ENCODE data around the gene ZBTB45. TPM values are rescaled to one million over a fixed set of nuclear protein-coding genes. Genes with fewer than 3 reads are reported as not detected.

Gene ZBTB45
- total and polyA plus RNA-seq, 9 of the 15 experiments (the other 6 are each of a cell fraction or from before 2014, with no cell fraction given), result 0.08 to 16.1 (median 1.8) TPM

- no peak for TF ChIP-seq HMG20A (CRISPR knock-in tag; conservative IDR thresholded peaks at IDR 0.05)
- peak; percentile 87 for TF ChIP-seq TAF9B (IDR thresholded peaks at IDR 0.05; ENCODE audit: partially characterized antibody)
- TF ChIP-seq ZBTB8A (IDR thresholded peaks at IDR 0.05; ENCODE audit: partially characterized antibody), result no peak
- TF ChIP-seq MECOM (CRISPR knock-in tag; IDR thresholded peaks at IDR 0.05), result no peak
- TF ChIP-seq MAFG (tag; conservative IDR thresholded peaks at IDR 0.05), result no peak
- TF ChIP-seq ZMIZ1 (IDR thresholded peaks at IDR 0.05; ENCODE audit: low read depth in 2 of 2, low read length in 2 of 2), result 0 out of 4 replicates have a peak, but pooled peaks have one; percentile 42 to 47
- peak; percentile 63 for TF ChIP-seq TRIM28 (IDR thresholded peaks at IDR 0.05)
- peak; percentile 62; the same call in 1 of the 2 replicates for TF ChIP-seq GATAD2A (IDR thresholded peaks at IDR 0.05)
- TF ChIP-seq FOXA3 (CRISPR knock-in tag; conservative IDR thresholded peaks at IDR 0.05 in 1 of 2, IDR thresholded peaks at IDR 0.05 in 1 of 2), result no peak
- TF ChIP-seq, protein P1, sequence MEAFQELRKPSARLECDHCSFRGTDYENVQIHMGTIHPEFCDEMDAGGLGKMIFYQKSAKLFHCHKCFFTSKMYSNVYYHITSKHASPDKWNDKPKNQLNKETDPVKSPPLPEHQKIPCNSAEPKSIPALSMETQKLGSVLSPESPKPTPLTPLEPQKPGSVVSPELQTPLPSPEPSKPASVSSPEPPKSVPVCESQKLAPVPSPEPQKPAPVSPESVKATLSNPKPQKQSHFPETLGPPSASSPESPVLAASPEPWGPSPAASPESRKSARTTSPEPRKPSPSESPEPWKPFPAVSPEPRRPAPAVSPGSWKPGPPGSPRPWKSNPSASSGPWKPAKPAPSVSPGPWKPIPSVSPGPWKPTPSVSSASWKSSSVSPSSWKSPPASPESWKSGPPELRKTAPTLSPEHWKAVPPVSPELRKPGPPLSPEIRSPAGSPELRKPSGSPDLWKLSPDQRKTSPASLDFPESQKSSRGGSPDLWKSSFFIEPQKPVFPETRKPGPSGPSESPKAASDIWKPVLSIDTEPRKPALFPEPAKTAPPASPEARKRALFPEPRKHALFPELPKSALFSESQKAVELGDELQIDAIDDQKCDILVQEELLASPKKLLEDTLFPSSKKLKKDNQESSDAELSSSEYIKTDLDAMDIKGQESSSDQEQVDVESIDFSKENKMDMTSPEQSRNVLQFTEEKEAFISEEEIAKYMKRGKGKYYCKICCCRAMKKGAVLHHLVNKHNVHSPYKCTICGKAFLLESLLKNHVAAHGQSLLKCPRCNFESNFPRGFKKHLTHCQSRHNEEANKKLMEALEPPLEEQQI (IDR thresholded peaks at IDR 0.05), result no peak
- no peak for TF ChIP-seq ZNF431 (CRISPR knock-in tag; IDR thresholded peaks at IDR 0.05)
- peak; percentile 100 for TF ChIP-seq GABPA (tag; conservative IDR thresholded peaks at IDR 0.05; ENCODE audit: low read depth)
- no peak for TF ChIP-seq SNRNP70 (optimal IDR thresholded peaks at IDR 0.05; ENCODE audit: low read depth, low read length)
- TF ChIP-seq ESRRA (IDR thresholded peaks at IDR 0.05; ENCODE audit: borderline replicate concordance, low read depth), result peak; percentile 91
- no peak for TF ChIP-seq POLR3A (IDR thresholded peaks at IDR 0.05; ENCODE audit: borderline replicate concordance, extremely low read depth, insufficient read depth, insufficient read length)
- TF ChIP-seq HBP1 (CRISPR knock-in tag; IDR thresholded peaks at IDR 0.05), result peak; percentile 79; the same call in 1 of the 2 replicates
- TF ChIP-seq MAFK (IDR thresholded peaks at IDR 0.05; ENCODE audit: low read length), result 0 out of 2 replicates have a peak, but pooled peaks have one; percentile 9
- no peak for TF ChIP-seq ZNF780A (CRISPR knock-in tag; IDR thresholded peaks at IDR 0.05)
- no peak for TF ChIP-seq YBX1 (IDR thresholded peaks at IDR 0.05)
- no peak for TF ChIP-seq TFAM (CRISPR knock-in tag; conservative IDR thresholded peaks at IDR 0.05)
- no peak for TF ChIP-seq PURB (CRISPR knock-in tag; IDR thresholded peaks at IDR 0.05; ENCODE audit: low read depth)
Measured at GRCh38 chr19:58499021-58499927, 20.3 kb downstream of the ZBTB45 start (continued).

Measured in K562 (cell line).